ENCODE data around the gene TIMM44.

GRCh38 chr19:7989071-7989575, 45.7 kb upstream of the TIMM44 start:
- no peak for TF ChIP-seq CTCF (IDR thresholded peaks at IDR 0.05)
- no peak for TF ChIP-seq POLR2A (IDR thresholded peaks at IDR 0.05)
- no peak for TF ChIP-seq EP300 (IDR thresholded peaks at IDR 0.05)

Data from sigmoid colon (tissue), 4 donors.